ENCODE measurements around the gene TSPAN15.
"Not testable (repeated sequence)": the region's sequence is repeated elsewhere in the genome, so short reads cannot be mapped to it uniquely, and the experiment has no call there.

Gene TSPAN15

GRCh38 chr10:69446650-69447151 lies 4.6 kb upstream of the TSPAN15 start:
- peak; percentile 96 for DNase-seq (ENCODE audit: low read depth)

- DNase-seq (ENCODE audit: low read depth) = peak; percentile 55
Measured at GRCh38 chr10:69449841-69450240, 1.4 kb upstream of the TSPAN15 start.

DNA sequence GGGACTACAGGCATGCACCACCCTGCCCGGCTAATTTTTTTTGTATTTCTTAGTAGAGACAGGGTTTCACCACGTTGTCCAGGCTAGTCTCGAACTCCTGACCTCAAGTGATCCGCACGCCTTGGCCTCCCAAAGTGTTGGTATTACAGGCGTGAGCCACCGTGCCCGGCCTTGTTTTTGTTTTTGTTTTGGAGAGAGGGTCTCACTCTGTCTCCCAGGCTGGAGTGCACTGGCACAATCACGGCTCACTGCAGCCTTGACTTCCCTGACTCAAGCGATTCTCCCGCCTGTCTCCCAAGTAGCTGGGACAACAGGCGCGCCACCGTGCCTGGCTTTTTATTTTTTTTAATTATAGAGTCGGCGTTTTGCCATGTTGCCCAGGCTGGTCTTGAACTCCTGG lies 870 bp upstream of the TSPAN15 start:
- DNase-seq (ENCODE audit: low read depth) = not testable (repeated sequence)

GRCh38 chr10:69451784-69452251 lies 553 bp downstream of the TSPAN15 start:
- DNase-seq (ENCODE audit: low read depth) = no peak

- DNase-seq (ENCODE audit: low read depth) = no peak
Measured at GRCh38 chr10:69452676-69453415, 1.6 kb downstream of the TSPAN15 start.

DNA sequence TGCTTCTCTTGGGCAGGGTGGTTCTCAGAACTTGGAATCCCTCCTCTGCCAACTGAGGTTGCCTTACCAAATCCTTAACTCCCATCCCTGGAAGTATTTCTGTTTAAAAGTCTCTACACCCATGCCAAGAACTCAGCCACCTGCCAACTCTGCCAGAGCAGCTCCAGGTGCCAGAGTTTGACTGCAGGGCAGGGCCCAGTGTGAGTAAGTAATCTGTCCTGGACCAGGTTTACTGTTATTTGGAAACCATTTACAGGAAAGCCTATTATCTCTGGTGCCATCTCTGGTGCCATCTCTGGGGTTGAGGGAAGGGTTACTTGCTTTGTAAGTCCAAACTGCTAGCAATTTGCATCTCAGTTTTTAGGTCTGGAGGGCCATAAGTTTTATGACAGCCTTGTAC lies 2.5 kb downstream of the TSPAN15 start:
- no peak for DNase-seq (ENCODE audit: low read depth)

GRCh38 chr10:69455006-69455763 lies 3.9 kb downstream of the TSPAN15 start:
- DNase-seq (ENCODE audit: low read depth) = no peak

DNA sequence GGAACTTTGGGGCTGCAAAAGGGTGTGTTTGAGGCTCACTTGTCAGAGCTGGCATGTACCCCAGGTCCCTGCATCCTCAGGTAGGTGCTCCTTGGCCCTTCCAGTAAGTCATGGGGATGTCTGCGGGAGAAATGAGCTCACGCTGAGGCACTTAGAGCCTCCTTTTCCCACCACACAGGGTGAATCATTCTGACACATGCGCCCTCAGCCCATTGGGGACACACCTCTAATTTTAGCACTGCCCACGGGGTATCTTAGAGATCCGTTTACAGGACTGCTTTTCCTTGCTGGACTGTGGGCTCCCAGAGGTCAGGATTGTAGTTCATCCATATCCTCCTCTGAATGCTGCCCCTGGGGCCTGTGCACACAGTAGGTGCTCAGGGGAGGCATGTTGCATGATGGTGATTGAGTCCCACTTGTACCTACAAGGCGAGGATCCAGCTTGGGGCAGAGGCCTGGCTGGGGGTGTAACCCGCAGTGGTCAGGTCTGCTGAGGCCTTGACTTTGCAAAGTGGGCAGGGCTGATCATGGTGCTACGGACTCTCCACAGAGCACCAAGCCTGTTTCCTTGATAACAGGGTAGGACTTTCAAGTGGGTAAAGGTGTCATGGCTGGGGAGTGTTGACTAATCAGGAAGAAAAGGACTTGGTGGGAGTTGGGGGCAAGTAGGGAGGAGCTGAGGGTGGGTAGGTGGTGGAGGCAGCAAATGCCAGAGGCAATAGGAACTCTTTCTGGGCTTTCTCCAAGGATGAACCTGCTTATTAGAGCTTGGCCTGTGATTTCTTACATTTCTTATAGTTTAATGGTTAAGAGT lies 5.8 kb downstream of the TSPAN15 start:
- DNase-seq (ENCODE audit: low read depth) = peak; percentile 54

DNA sequence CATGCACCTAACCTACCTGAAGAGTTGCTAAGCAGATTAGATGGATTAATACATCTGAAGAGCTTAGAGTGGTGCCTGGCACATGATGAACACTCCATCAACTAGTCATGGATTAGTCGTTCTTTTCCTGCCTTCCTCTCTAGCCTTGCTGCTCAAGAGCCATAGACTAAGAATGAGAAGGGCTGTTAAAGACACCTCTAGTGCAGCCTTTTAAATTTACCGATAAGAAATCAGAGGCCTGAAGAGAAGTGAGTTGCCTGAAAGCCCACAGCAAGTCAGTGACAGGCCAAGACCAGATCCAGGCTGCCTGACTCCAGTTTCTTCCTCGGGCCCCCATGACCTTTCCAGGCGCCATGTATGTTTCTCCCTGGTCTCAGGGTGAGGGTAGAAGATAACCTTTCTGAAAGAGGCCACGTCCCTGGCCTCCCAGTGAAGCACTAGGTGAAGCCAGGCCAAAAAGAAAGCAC lies 6.5 kb downstream of the TSPAN15 start:
- no peak for DNase-seq (ENCODE audit: low read depth)

DNA sequence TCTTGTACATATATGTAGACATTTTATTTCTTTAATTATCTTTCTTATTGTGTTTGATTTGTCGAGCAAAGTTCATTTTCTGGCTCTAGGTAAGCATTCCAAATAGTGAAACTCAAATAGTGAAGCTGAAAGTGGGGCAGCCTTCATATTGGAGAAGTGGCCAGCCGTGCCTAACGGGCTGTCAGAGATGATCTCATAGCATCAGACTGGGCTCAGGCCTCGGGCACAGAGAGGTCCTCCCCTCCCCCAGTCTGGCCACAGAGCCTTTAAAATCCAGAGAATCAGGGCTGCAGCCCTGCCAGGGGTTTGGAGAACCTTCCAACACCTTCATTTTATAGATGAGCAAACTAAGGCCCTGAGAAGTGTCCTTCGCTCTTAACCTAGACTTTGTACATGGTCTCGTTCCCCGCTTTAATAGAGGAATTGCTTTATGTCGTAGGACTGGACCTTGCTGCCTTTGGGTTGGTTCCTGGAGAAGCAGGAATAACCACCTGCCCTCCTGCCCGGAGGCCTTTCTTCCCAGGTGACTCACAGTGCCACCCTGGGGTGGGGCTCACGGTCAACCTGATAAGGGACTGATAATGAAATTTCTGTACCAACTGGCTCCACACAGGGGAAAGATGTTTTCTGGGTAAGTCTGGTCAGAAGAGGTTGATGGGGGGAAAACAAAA lies 7.3 kb downstream of the TSPAN15 start:
- DNase-seq (ENCODE audit: low read depth) = no peak

DNA sequence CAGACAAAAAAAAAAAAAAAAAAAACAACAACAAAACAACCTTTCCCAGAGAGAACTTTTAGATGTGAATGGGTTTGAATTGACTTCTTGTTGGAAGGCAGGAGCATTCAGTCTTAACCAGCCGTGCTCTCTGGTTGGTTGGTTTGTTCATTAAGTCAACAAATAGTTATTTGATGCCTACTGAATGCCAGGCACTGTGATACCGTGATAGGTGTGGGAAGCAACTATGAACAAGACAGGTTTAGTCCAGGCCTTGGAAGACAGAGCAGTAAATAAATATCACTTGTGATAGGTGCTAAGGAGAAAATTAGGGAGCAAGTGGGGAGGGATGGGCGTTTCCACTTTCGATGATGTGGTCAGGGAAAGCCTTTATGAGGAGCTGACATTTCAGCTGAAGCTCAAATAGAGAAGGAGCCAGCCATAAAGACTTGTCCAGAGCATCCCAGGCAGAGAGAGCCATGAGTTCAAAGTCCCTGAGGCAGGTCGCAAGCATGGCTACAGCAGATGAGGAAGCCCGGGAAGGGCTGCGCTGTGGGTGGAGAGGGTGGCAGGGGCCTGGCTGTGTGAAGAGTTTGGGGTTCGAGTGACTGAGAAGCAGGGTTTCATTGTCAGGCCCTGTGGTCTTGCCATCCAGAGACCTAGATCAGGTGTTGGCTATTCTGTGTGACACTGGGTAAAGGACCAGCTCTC lies 8.0 kb downstream of the TSPAN15 start:
- no peak for DNase-seq (ENCODE audit: low read depth)

- no peak for DNase-seq (ENCODE audit: low read depth)
Measured at GRCh38 chr10:69459893-69460575, 8.8 kb downstream of the TSPAN15 start.

DNA sequence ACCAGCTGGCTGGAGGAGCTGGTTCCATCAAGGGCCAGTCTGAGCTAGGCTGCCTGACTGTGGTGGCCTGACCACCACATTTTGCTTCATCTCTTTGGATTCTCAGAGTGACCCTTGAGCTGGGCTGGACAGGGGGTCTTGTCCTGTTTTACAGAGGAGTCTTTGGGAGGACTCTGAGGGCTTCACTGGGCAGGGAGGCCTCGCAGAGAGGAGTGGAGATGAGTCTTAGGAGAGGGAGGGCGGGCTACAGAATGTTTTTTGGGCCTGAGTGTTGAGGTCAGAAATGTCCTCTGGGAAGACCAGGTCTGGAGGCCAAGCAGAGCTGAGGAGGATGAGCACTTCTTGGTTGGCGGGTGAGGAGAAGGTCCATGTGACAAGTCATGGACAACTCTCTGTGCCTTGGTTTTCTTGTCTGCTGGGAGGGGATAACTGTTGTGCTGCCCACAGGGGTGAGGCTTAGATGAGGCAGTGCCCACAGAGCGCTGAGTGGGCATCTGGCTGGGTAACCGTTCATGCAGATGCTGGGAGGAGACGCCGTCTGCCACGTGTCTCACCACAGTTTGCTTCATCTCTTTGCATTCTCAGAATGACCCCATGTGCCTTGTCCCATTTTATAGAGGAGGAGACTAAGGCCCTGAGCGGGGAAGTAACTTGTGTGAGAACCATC lies 9.4 kb downstream of the TSPAN15 start:
- DNase-seq (ENCODE audit: low read depth) = no peak

GRCh38 chr10:69461243-69462025 lies 10.2 kb downstream of the TSPAN15 start:
- no peak for DNase-seq (ENCODE audit: low read depth)

GRCh38 chr10:69463886-69464285 lies 12.6 kb downstream of the TSPAN15 start:
- no peak for DNase-seq (ENCODE audit: low read depth)

DNA sequence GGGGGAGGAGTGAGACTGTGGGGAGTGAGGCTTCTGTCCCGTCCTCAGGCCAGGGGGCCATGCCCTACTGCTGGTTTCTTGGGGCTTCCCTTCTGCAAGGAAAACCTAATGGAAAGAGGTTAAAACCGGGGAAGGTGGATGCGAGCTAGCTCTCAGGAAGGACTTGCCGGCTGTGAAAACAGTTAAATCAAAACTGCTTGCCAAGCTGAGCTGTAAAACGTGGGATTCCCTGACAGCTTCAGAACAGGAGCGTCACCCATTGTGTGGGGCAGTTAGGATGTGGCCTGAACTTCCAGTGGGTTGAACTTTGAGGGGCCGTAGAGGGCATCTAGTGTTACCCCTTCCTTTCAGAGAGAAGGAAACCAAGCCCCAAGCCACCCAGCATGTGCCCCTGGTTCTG lies 13.1 kb downstream of the TSPAN15 start:
- DNase-seq (ENCODE audit: low read depth) = no peak

GRCh38 chr10:69464801-69465401 lies 13.6 kb downstream of the TSPAN15 start:
- DNase-seq (ENCODE audit: low read depth) = no peak

DNA sequence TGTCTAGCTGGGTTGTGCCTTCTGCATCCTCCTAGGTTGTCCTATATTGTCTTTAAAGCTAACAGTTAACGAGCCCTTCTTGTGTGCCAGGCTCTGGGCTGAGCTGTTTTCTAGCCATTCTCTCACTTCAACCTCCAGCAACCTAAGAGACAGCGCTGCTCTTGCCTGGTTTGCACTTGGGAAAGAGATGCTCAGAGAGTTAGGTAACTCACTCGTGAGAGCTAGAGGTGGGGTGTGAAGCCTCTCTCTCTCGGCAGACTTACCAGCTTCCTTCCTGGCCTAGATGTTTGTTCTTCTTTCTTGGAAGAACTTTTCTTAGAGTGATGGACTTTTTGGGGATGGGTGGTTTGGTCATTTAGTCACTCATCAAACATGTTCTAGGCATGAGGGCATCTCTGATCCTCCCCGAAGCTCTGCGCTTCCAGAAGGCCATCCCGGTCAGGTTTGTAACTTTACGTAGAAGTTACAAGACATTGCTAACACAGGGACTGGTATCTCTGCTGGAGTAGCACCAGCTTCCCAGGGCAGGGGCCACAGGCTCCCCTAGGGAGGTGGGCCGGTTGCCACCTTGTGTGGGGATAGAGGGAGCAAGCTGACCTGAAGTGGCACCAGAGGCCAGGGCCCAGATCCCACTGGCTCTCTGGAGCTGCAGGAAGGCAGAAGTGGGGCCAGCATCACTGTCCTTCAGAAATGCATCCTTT lies 14.3 kb downstream of the TSPAN15 start:
- DNase-seq (ENCODE audit: low read depth) = no peak

Data from iris pigment epithelial cell (primary cell).